Measurements from ENCODE around the gene ALDH9A1.

ALDH9A1 gene

GRCh38 chr1:165698761-165699052, 345 bp upstream of the ALDH9A1 start:
- TF ChIP-seq CTCF (conservative IDR thresholded peaks at IDR 0.05; ENCODE audit: low read length) (no peak), EZH2phosphoT487 (IDR thresholded peaks at IDR 0.05; ENCODE audit: borderline replicate concordance) (no peak)
- H3K9ac ChIP-seq (ENCODE audit: low read depth, low read length, poor library complexity, severe bottlenecking) = peak overlapping the region; percentile 81
- H3K27me3 ChIP-seq (ENCODE audit: insufficient read depth, low read length, poor library complexity, severe bottlenecking) = no peaks in the 10 kb centered on the region
- H3K79me2 ChIP-seq (ENCODE audit: insufficient read depth, low read length) = peaks cover 37% of the 10 kb centered on the region
- peaks cover 9% of the 10 kb centered on the region for H3F3A ChIP-seq (ENCODE audit: low read depth)
- peak overlapping the region; percentile 99 for H2AFZ ChIP-seq (ENCODE audit: low read length)
- H4K20me1 ChIP-seq (ENCODE audit: insufficient read depth, low read length, poor library complexity, severe bottlenecking) = peaks cover 22% of the 10 kb centered on the region
- H3K36me3 ChIP-seq (ENCODE audit: insufficient read depth, low read length) = no peaks in the 10 kb centered on the region
- H3K4me3 ChIP-seq (ENCODE audit: low read length, poor library complexity, severe bottlenecking) = peak overlapping the region; percentile 92
- H3K9me3 ChIP-seq (ENCODE audit: insufficient read depth, low read depth, low read length) = no peaks in the 10 kb centered on the region
- H3K9me2 ChIP-seq (replicated peaks; ENCODE audit: low read depth, low read length) = no peaks in the 10 kb centered on the region
- peaks cover 35% of the 10 kb centered on the region for H3K4me1 ChIP-seq (ENCODE audit: insufficient read depth, low read length, poor library complexity, severe bottlenecking)
- H3K4me2 ChIP-seq (ENCODE audit: low read depth, low read length, poor library complexity, severe bottlenecking) = peak overlapping the region; percentile 93

GRCh38 chr1:165697491-165697880, 876 bp downstream of the ALDH9A1 start:
- H3K4me3 ChIP-seq (ENCODE audit: low read length, poor library complexity, severe bottlenecking) = peak overlapping the region; percentile 92
- no peaks in the 10 kb centered on the region for H3K36me3 ChIP-seq (ENCODE audit: insufficient read depth, low read length)
- peaks cover 37% of the 10 kb centered on the region for H3K79me2 ChIP-seq (ENCODE audit: insufficient read depth, low read length)
- peak overlapping the region; percentile 81 for H3K9ac ChIP-seq (ENCODE audit: low read depth, low read length, poor library complexity, severe bottlenecking)
- H3K9me2 ChIP-seq (replicated peaks; ENCODE audit: low read depth, low read length) = no peaks in the 10 kb centered on the region
- H4K20me1 ChIP-seq (ENCODE audit: insufficient read depth, low read length, poor library complexity, severe bottlenecking) = peaks cover 22% of the 10 kb centered on the region
- H3K27me3 ChIP-seq (ENCODE audit: insufficient read depth, low read length, poor library complexity, severe bottlenecking) = no peaks in the 10 kb centered on the region
- H3K4me1 ChIP-seq (ENCODE audit: insufficient read depth, low read length, poor library complexity, severe bottlenecking) = peaks cover 35% of the 10 kb centered on the region
- H3K9me3 ChIP-seq (ENCODE audit: insufficient read depth, low read depth, low read length) = no peaks in the 10 kb centered on the region
- TF ChIP-seq CTCF (conservative IDR thresholded peaks at IDR 0.05; ENCODE audit: low read length) (no peak), EZH2phosphoT487 (IDR thresholded peaks at IDR 0.05; ENCODE audit: borderline replicate concordance) (no peak)
- H3K4me2 ChIP-seq (ENCODE audit: low read depth, low read length, poor library complexity, severe bottlenecking) = peak overlapping the region; percentile 93
- H2AFZ ChIP-seq (ENCODE audit: low read length) = no peak overlapping the region
- H3F3A ChIP-seq (ENCODE audit: low read depth) = peaks cover 9% of the 10 kb centered on the region

GRCh38 chr1:165696625-165697100, 1.7 kb downstream of the ALDH9A1 start:
- H3K27me3 ChIP-seq (ENCODE audit: insufficient read depth, low read length, poor library complexity, severe bottlenecking) = no peaks in the 10 kb centered on the region
- H3K9me2 ChIP-seq (replicated peaks; ENCODE audit: low read depth, low read length) = no peaks in the 10 kb centered on the region
- H3K4me3 ChIP-seq (ENCODE audit: low read length, poor library complexity, severe bottlenecking) = peak overlapping the region; percentile 92
- peaks cover 9% of the 10 kb centered on the region for H3F3A ChIP-seq (ENCODE audit: low read depth)
- H3K79me2 ChIP-seq (ENCODE audit: insufficient read depth, low read length) = peaks cover 42% of the 10 kb centered on the region
- no peak for TF ChIP-seq EZH2phosphoT487 (IDR thresholded peaks at IDR 0.05; ENCODE audit: borderline replicate concordance)
- TF ChIP-seq CTCF (conservative IDR thresholded peaks at IDR 0.05; ENCODE audit: low read length) = no peak
- H3K36me3 ChIP-seq (ENCODE audit: insufficient read depth, low read length) = no peaks in the 10 kb centered on the region
- peaks cover 22% of the 10 kb centered on the region for H4K20me1 ChIP-seq (ENCODE audit: insufficient read depth, low read length, poor library complexity, severe bottlenecking)
- H2AFZ ChIP-seq (ENCODE audit: low read length) = no peak overlapping the region
- H3K9me3 ChIP-seq (ENCODE audit: insufficient read depth, low read depth, low read length) = no peaks in the 10 kb centered on the region
- H3K4me1 ChIP-seq (ENCODE audit: insufficient read depth, low read length, poor library complexity, severe bottlenecking) = peaks cover 35% of the 10 kb centered on the region
- peak overlapping the region; percentile 81 for H3K9ac ChIP-seq (ENCODE audit: low read depth, low read length, poor library complexity, severe bottlenecking)
- H3K4me2 ChIP-seq (ENCODE audit: low read depth, low read length, poor library complexity, severe bottlenecking) = peak overlapping the region; percentile 93

Measured in Loucy (cell line).